Stimulated activated naive CD4-positive, alpha-beta T cell treated with Interleukin-2 at 50 U/mL for 16 hours (primary cell): ENCODE measurements around the gene HCN2.
"Not testable (repeated sequence)": the region's sequence is repeated elsewhere in the genome, so short reads cannot be mapped to it uniquely, and the experiment has no call there.

Experiments
- DNase-seq: peaks from one replicate; lab custom pipeline; 2025; lab: John Stamatoyannopoulos, UW

HCN2 gene

DNA sequence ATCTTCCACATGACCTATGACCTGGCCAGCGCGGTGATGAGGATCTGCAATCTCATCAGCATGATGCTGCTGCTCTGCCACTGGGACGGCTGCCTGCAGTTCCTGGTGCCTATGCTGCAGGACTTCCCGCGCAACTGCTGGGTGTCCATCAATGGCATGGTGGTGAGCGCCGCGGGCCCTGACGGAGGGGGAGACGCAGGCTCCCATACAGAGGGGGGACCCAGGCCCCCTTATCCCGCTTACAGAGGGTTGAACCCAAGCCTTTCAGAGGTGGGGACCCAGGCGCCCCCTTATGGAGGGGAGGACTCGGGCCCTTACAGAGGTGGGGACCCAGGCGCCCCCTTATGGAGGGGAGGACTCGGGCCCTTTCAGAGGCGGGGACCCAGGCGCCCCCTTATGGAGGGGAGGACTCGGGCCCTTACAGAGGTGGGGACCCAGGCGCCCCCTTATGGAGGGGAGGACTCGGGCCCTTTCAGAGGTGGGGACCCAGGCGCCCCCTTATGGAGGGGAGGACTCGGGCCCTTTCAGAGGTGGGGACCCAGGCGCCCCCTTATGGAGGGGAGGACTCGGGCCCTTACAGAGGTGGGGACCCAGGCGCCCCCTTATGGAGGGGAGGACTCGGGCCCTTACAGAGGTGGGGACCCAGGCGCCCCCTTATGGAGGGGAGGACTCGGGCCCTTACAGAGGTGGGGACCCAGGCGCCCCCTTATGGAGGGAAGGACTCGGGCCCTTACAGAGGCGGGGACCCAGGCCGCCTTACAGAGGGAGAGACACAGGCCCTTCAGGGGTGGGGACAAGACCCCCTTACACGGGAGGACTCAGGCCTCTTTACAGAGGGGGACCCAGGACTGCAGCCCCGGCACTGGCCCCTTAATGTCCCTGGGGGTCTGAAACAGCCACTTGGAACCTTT, 15.6 kb downstream of the HCN2 start:
- not testable (repeated sequence) for DNase-seq

DNA sequence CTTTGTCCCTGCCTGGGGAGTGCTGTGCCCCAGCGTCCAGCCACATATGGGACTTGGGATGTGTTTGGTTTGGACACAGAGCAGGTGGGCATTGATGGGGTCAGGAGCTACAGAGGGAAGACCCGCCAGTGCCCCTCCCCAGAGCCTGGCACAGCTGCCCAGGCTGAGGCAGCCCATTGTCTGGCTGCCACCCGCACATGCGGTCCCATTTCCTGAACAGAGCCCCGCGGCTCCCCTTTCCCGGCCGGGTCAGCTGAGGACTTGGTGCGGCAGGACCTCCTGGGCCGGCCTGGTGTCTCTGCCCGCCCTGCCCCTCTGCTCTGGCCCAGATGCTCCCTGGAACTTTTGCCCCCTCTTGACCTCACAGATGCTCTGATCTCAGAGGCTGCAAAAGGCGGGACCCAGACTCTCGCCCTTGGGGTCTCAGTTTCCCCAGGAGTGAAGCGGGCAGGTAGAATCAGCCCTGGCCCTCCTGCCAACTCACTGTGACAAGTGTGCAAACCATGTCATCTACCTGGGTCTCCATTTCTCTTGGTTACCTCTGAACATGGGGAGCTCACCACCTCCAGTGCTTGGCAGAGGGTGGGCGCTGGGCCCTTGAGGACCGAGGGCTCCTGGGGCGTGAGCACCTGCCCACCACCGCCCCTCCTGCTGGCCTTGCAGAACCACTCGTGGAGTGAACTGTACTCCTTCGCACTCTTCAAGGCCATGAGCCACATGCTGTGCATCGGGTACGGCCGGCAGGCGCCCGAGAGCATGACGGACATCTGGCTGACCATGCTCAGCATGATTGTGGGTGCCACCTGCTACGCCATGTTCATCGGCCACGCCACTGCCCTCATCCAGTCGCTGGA, 17.8 kb downstream of the HCN2 start:
- DNase-seq = no peak

DNA sequence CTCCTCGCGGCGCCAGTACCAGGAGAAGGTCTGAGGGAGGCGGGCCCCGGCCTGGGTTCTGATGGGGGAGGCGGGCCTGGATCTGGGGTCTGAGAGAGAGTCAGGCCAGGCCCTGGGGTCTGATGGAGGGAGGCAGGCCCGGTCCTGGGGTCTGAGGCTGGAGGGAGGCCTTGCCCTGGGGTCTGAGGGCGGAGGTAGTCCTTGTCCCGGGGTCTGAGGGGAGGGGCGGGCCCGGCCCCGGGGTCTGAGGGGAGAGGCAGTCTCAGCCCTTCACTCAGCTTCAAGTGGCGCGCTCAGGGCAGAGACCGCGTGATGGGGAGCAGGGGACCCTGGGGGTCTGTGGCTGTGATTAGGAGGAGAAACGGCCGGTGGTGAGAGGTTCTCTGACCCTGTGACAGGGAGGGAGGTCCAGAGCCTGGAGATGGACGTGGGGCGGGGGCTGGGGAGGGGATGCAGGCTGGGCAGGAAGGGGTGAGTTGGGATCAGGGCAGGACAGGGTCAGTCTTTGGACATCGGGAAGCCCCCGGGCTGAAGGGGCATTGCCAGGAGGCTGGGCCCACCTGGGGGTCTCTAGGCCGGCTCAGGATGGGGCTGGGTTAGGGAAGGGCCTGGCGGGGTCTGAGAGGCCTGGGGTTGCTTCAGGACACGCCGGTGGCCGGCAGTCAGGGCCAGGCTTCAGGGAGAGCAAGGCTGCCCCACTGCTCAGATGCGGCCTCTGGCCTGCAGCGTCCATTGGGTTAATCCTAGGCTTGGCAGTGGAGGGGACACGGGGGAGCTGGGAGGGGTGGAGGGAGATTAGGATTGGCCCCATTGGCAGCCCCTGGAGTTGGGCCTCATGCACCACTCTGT, 18.7 kb downstream of the HCN2 start:
- DNase-seq = no peak

DNA sequence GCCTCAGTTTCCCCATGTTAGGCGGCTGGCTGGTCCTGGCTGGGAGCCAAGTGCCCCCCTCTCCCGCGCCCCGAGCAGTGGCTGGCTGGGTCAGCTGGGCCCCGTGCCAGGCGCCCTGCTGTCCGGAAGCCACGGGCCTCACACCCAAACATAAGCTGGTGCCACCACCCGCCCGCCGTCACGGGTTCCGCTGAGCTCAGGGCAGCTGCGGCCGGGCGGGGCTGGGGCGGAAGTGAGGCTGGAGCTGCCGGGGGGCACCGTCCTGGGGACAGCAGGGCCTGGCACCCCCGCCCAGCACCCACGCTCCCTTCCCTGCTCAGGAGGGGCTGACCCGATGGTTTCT, 19.3 kb downstream of the HCN2 start:
- no peak for DNase-seq

DNA sequence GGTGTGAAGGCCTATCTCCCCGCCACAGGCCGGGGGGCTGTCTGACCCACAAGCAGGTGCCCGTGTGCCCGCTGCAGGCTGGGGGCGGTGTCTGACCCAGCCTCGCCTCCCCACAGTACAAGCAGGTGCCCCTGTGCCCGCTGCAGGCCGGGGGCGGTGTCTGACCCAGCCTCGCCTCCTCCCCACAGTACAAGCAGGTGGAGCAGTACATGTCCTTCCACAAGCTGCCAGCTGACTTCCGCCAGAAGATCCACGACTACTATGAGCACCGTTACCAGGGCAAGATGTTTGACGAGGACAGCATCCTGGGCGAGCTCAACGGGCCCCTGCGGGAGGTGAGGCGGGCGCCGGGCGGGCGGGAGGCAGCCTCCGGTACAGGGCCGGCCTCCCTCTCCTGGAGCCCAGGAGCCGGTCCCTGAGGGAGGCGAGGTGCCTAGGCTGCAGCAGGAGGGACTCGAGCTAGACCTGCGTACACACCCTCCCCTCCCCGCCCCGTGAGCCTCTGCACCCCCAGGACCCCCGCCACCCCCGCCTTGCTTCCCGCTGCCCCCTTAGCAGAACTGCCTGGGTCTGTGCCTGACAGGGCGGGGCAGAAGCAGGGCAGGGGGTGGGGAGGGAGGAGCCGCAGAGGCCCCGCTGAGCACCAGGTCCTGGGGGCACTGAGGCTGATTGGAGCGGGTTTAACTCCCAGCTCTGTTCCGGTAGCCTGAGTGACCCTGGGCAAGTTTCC, 20.6 kb downstream of the HCN2 start:
- no peak for DNase-seq

DNA sequence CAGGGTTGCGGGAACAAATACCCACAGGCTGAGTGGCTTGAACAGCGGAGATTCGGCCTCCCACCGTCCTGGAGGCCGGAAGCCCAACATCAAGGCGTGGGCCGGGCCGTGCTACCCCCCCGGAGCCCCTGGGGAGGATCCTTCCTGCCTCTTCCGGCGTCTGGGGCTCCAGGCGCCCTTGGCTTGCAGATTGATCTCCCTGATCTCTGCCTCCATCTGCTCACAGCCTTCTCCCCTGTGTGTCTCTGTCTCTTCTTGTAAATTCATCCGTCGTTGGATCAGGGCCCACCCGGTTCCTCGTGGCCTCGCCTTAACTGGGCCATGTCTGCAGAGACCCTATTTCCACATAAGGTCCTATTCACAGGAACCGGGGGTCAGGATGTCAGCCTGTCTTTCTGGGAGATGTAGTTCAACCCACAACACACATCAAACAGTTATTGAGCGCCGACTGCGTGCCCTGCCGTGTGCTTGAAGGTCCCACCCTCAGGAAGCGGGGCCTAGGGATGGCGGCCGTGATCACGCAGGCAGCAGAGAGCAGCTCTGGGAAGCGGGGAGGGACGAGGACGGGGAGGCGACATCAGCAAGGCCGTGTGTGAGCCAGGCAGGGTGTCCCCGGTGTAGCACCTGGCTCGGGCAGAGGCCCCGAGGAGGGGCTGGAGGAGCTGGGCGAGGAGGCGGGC, 21.3 kb downstream of the HCN2 start:
- peak; percentile 34 for DNase-seq

DNA sequence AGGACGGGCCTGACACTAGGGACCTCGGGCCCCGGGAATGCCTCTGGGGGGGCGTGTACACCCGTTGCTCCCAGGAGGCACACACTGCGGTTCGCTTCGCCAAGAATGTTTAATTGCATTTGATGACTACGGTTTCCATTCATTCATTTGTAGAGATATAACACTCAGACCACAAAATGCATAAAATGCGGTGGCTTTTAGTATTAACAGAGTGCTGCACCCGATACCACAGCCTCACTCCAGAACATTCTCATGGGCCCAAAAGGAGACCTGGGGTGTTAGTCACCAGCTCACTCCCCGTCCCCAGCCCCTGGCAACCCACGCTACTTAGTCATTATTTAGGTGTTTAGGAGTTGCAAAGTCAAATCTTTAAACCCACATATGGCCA, 21.8 kb downstream of the HCN2 start:
- DNase-seq = peak; percentile 84

DNA sequence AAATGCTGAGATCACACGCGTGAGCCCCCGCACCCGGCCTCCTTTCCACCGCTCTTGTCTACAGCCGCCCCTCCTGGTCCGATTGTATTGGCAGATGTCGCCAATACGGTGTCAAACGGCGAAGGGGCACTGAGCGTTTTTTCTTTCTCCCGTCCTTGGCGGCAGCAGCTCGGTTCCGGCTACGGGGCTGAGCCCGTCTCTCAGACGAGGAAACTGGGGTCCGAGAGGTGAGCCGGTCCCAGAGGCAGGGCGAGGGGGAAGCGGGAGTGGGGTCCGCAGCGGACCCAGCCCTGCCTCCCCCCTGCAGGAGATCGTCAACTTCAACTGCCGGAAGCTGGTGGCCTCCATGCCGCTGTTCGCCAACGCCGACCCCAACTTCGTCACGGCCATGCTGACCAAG, 23.3 kb downstream of the HCN2 start:
- no peak for DNase-seq

DNA sequence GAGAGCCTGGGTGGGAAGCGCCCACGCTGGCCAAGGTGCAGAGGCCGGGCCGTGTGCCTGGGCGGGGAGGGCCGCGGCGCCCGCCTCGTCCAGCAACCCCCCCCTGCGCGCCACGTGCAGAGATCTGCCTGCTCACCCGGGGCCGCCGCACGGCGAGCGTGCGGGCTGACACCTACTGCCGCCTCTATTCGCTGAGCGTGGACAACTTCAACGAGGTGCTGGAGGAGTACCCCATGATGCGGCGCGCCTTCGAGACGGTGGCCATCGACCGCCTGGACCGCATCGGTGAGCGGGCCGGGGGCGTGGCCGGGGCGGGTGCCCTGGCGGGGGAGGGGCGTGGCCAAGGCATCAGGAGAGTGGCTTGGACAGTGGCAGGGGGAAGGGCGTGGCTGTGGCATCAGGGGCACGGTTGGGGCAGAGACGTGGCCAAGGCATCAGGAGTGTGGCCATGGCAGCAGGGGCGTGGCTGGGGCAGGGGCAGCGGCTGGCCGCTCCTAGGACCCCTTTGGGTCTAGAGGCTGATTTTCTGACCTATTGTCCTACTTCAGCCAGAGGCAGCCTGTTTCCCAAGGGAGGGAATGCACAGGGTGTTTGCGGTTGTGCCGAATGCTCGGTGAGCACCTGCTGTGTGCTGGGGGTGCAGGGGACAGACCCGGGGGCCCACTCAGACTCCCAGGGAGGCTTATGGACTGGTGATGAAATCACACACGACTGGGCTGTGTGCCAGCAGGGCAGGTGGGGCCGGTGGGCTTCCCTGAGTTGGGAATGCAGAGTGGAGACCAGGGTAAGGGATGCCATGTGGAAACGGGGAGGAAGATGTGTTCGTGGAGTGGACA, 24.3 kb downstream of the HCN2 start:
- DNase-seq = no peak

DNA sequence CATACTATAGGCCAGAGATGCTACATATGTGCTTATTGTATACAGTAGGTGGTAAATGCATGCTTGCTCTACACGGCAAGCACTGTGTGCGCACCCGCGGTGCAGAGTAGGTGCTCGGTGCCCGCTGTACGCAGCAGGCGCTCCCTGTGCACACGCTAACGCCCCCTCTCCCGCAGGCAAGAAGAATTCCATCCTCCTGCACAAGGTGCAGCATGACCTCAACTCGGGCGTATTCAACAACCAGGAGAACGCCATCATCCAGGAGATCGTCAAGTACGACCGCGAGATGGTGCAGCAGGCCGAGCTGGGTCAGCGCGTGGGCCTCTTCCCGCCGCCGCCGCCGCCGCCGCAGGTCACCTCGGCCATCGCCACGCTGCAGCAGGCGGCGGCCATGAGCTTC, 25.9 kb downstream of the HCN2 start:
- no peak for DNase-seq

DNA sequence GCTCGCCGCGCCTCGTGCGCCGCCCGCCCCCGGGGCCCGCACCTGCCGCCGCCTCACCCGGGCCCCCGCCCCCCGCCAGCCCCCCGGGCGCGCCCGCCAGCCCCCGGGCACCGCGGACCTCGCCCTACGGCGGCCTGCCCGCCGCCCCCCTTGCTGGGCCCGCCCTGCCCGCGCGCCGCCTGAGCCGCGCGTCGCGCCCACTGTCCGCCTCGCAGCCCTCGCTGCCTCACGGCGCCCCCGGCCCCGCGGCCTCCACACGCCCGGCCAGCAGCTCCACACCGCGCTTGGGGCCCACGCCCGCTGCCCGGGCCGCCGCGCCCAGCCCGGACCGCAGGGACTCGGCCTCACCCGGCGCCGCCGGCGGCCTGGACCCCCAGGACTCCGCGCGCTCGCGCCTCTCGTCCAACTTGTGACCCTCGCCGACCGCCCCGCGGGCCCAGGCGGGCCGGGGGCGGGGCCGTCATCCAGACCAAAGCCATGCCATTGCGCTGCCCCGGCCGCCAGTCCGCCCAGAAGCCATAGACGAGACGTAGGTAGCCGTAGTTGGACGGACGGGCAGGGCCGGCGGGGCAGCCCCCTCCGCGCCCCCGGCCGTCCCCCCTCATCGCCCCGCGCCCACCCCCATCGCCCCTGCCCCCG, 26.5 kb downstream of the HCN2 start:
- DNase-seq = no peak

DNA sequence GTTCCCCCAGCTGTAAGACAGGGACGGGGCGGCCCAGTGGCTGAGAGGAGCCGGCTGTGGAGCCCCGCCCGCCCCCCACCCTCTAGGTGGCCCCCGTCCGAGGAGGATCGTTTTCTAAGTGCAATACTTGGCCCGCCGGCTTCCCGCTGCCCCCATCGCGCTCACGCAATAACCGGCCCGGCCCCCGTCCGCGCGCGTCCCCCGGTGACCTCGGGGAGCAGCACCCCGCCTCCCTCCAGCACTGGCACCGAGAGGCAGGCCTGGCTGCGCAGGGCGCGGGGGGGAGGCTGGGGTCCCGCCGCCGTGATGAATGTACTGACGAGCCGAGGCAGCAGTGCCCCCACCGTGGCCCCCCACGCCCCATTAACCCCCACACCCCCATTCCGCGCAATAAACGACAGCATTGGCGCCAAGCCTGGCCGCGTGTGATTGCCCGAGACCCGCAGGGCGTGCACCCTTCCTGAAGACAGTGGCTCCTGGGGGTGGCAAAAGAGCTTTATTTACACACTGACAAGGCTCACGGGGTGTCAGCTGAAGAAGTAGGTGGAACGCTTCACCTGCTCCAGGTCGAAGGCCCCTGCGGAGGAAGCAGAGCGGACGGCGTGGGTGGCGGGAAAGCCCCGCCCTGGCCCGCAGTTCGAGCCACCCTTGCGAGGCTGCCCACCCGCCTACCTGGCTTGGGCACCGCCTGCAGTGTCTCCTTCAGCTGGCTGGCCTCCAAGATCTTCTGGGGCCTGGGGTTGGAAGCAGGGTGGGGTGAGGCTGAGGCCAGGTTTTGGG, 27.3 kb downstream of the HCN2 start:
- DNase-seq = no peak

DNA sequence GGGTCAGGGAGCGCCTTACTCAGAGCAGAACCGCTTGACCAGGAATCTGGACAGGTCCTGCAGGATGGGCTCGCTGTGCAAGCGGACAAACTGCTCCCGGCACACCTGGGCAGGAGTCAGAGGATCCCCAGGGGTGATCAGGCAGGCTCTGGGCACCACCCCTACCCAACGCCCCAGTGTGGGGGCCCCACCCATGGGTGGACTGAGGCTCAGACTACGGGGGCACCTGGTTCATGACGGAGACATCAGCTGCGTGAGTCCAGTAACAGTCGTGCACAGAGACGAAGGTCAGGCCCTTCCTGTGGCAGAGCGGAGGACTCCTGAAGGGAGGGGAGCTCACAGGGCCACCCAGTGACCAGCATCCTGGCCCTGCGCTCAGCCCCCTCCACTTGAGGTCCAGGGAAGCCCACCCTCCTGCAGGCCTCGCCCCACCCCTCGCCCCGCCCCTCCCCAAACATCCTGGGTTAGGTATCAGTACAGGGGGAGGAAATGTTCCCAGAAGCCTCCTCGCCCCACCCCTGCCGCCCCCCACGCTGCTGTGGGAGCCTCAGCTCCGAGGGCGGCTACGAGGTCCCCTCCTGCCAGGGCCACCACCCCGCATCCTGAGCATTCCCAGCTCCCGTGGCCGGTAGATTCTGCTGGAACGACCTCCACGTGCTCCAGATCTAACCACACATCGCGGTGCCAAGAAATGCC, 28.0 kb downstream of the HCN2 start:
- DNase-seq = no peak

DNA sequence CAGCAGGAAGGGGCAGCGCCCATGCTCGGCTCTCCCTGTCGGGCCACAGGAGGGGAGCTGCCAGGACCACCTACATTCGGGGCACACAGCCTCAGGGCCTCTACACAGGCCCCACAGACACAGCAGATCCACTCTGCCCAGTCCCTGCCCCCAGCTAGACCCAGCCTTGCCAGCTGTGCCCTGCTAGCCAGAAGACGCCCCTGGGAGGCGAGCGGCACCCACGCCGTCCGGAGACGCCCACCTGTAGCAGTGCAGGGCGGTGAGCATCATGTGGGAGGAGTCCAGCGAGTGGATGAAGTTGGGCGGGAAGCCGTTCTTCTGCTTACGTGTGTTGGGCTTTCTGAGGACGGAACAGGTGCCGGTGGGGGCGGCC, 28.6 kb downstream of the HCN2 start:
- no peak for DNase-seq

DNA sequence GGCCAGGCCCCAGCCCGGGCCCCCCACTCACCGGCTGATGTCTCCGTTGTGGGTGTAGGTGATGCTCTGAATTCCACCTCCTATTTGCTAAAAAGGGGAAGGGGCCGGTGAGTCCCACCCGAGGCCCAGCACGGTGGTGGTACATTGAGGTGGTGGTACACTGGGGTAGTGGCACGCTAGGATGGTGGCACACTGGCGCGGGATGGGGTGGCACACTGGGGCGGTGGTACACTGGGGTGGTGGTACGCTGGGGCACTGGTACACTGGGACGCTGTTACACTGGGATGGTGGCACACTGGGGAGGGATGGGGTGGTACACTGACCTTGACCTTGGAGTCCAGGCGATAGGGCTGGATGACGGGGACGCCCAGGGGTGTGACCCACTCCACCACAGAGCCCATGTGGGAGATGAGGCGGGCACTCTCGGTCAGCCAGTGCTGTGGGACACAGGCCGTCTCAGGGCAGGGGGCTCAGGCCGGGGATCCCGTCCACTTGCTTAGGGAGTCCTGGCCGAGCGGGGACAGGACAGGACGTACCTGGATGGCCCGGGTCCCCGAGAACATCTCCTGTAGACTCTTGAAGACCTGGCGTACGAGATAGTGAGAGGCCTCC, 29.1 kb downstream of the HCN2 start:
- no peak for DNase-seq

DNA sequence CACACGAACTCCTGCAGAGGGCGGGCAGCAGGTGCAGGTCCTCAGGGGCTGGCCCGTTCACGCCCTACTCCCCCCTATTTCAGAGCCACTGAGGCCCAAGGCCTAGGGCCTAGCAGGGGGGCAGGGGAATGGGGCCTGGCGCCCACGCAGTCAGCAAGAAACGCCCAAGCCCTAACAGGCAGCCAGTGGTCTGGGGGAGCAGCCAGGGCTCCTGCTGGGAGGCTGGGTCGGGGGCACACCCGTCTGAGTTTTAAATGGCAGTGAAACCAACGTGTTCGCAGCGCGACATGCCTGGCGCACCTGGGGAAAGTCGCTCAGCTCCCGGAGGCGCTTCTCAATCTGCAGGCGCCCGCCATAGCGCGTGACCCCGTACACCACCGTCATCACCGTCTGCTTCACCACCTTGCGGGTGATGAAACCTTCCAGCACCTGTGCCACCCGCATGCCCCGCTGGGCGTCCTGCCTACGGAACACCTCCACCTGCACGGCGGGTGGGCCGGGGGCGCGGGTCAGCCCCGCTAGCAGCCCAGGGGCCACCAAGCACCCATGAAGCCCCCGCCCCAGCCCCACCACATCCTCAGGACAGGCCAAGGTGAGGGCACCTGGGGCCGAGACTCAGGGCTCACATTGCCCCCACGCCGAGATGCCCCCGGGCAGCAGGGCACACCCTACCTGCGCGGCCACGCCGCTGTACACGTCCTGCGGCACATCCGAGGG, 29.8 kb downstream of the HCN2 start:
- DNase-seq = no peak

DNA sequence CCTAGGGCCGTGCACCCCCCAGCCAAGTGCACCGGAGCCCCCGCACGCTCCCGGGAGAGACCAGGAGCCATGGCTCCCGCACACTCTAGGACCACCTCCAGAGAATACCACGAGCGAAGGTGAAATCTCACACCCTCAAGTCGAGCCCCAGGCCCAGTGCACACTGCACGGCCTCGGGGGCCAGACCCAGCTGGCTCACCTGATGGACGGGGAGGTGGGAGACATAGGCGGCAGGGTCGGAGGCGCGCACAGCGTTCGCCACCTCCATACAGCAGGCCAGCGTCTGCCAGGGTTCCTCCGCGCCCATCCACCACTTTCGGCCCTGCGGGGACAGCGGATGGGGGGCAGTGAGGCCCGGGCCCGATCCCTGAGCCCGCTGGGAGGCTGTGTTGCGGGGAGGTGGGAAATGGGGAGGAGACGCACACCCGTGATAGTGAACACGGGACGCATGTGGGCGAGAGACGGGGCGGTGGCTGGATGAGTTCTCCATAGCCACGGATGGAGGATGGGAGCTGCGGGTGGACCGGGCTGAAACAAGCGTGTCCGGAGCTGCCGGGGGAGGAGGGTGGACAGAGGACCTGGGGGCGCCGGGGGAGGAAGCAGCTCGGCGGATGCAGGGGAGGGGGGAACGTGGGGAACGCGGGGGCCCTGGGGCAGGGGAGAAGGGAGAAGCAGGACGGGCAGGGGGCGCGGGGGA, 30.6 kb downstream of the HCN2 start:
- DNase-seq = no peak
